GM23248 (cell line): Measurements from ENCODE around the gene ARHGEF28. TPM values are rescaled to one million over a fixed set of nuclear protein-coding genes. Genes with fewer than 3 reads are reported as not detected.

Experiments used
- DNase-seq: peaks from one replicate; pipeline ENCODE4 v3.0.0-alpha.2; 2015
- H2AFZ ChIP-seq: fragments of 200-600 bp; sonication (generic); 2 replicates; pipeline ENCODE4 v1.6.1; 2016; ENCODE audit warnings: antibody characterized with exemption
- H3F3A ChIP-seq: fragments of 200-600 bp; sonication (generic); 2 replicates; pipeline ENCODE4 v1.6.1; 2016; ENCODE audit warnings: mild to moderate bottlenecking, antibody characterized with exemption, mixed run types; ENCODE audit not compliant: insufficient read depth
- H3K27ac ChIP-seq: fragments of 200-600 bp; sonication (generic); 2 replicates; pipeline ENCODE4 v1.5.1; 2016; ENCODE audit warnings: mild to moderate bottlenecking
- H3K27me3 ChIP-seq: fragments of 200-600 bp; sonication (generic); replicated peaks from 2 replicates; pipeline ENCODE4 v1.6.1; 2016; ENCODE audit warnings: mild to moderate bottlenecking; ENCODE audit not compliant: insufficient read depth
- H3K36me3 ChIP-seq: fragments of 200-600 bp; sonication (generic); 2 replicates; pipeline ENCODE4 v1.6.1; 2016; ENCODE audit warnings: low read depth, mild to moderate bottlenecking
- H3K4me1 ChIP-seq: fragments of 200-600 bp; sonication (generic); 2 replicates; pipeline ENCODE4 v1.6.1; 2016; ENCODE audit warnings: mild to moderate bottlenecking; ENCODE audit not compliant: insufficient read depth
- H3K4me2 ChIP-seq: fragments of 200-600 bp; sonication (generic); one replicate; pipeline ENCODE4 v1.6.1; 2016; ENCODE audit warnings: mild to moderate bottlenecking; ENCODE audit not compliant: unreplicated experiment
- H3K4me3 ChIP-seq: fragments of 200-600 bp; sonication (generic); 2 replicates; pipeline ENCODE4 v1.5.1; 2016; ENCODE audit warnings: mild to moderate bottlenecking
- H3K79me2 ChIP-seq: fragments of 200-600 bp; sonication (generic); 2 replicates; pipeline ENCODE4 v1.6.1; 2016; ENCODE audit warnings: mild to moderate bottlenecking; ENCODE audit not compliant: insufficient read depth
- H3K9ac ChIP-seq: fragments of 200-600 bp; sonication (generic); 2 replicates; pipeline ENCODE4 v1.6.1; 2016; ENCODE audit warnings: mild to moderate bottlenecking
- H3K9me2 ChIP-seq: fragments of 200-600 bp; sonication (generic); 2 replicates; pipeline ENCODE4 v1.6.1; 2016; ENCODE audit warnings: mixed run types, mild to moderate bottlenecking, moderate library complexity; ENCODE audit not compliant: insufficient read depth
- H3K9me3 ChIP-seq: fragments of 200-600 bp; sonication (generic); one replicate; pipeline ENCODE4 v1.6.1; 2017; ENCODE audit warnings: low read depth
- H4K20me1 ChIP-seq: fragments of 200-600 bp; sonication (generic); 2 replicates; pipeline ENCODE4 v1.6.0; 2016; ENCODE audit not compliant: insufficient read depth
- EZH2 ChIP-seq: fragments of 200-600 bp; sonication (generic); IDR thresholded peaks from 2 replicates; pipeline ENCODE4 v1.6.1; 2018; ENCODE audit warnings: antibody characterized with exemption, mild to moderate bottlenecking; ENCODE audit not compliant: insufficient read depth, poor library complexity, severe bottlenecking
- EZH2phosphoT487 ChIP-seq: fragments of 200-600 bp; sonication (generic); IDR thresholded peaks from 2 replicates; pipeline ENCODE4 v1.6.1; 2018; ENCODE audit warnings: antibody characterized with exemption, moderate library complexity, mild to moderate bottlenecking, low read depth; ENCODE audit not compliant: insufficient read depth
- WGBS, 2 experiments: methylation state at CpG; one replicate each; pipeline ENCODE4 v1.1.6; 2015 to 2017; ENCODE audit warnings: low lambda C conversion rate in 2 of 2, low coverage in 1 of 2; ENCODE audit errors: missing lambda C conversion rate in 2 of 2; 5-methylcytosine and 5-hydroxymethylcytosine counted together
- in situ Hi-C: fragments of 300-500 bp; cut with MboI; formaldehyde crosslinking; loops from 2 replicates; pipeline ENCODE4 v1.15.0; 2020
- polyA plus RNA-seq: library from polyadenylated mRNA; unstranded; fragments of >200 nt; fragmentation: Nextera tagmentation; extraction: Ambion mirVana; gene quantifications from 2 replicates; pipeline ENCODE4 v1.2.1, GENCODE V29; 2016
- total RNA-seq: library from RNA; depleted of rRNA; stranded (reverse); fragments of >200 nt; shearing (Covaris generic); gene quantifications from 2 replicates; pipeline ENCODE4 v1.2.3, GENCODE V29; 2014

Gene ARHGEF28
- total and polyA plus RNA-seq, 2 experiments from 2014 or later = 5.0 to 9.6 TPM

GRCh38 chr5:73640861-73641320 is 14.9 kb downstream of the ARHGEF28 start:
- H3K9me2 ChIP-seq = no peaks in the 10 kb centered on the region
- in situ Hi-C loops = no loop called here
- H3K36me3 ChIP-seq = no peaks in the 10 kb centered on the region
- H3K27ac ChIP-seq = no peak overlapping the region
- no peaks in the 10 kb centered on the region for H3K9me3 ChIP-seq
- WGBS, 2 experiments = 5 to 13% methylated on average over 1 of the region's 1 CpG
- H3K4me1 ChIP-seq = peaks cover 38% of the 10 kb centered on the region
- no peak for TF ChIP-seq EZH2
- TF ChIP-seq EZH2phosphoT487 = no peak
- H3K27me3 ChIP-seq = no peaks in the 10 kb centered on the region
- no peak overlapping the region for H3K4me2 ChIP-seq
- peak overlapping the region; percentile 44 for H2AFZ ChIP-seq
- peaks cover 80% of the 10 kb centered on the region for H3K79me2 ChIP-seq
- no peak overlapping the region for H3K4me3 ChIP-seq
- H3K9ac ChIP-seq = no peak overlapping the region
- H4K20me1 ChIP-seq = no peaks in the 10 kb centered on the region
- H3F3A ChIP-seq = peaks cover 8% of the 10 kb centered on the region
- peak; percentile 31 for DNase-seq

GRCh38 chr5:73641811-73642210 is 15.8 kb downstream of the ARHGEF28 start:
- in situ Hi-C loops = no loop called here
- no peaks in the 10 kb centered on the region for H4K20me1 ChIP-seq
- peaks cover 38% of the 10 kb centered on the region for H3K4me1 ChIP-seq
- no peak overlapping the region for H3K27ac ChIP-seq
- peaks cover 8% of the 10 kb centered on the region for H3F3A ChIP-seq
- no peaks in the 10 kb centered on the region for H3K9me3 ChIP-seq
- no peak overlapping the region for H2AFZ ChIP-seq
- no peaks in the 10 kb centered on the region for H3K27me3 ChIP-seq
- H3K9ac ChIP-seq = no peak overlapping the region
- DNase-seq = no peak
- no peaks in the 10 kb centered on the region for H3K36me3 ChIP-seq
- H3K4me3 ChIP-seq = no peak overlapping the region
- TF ChIP-seq EZH2 (no peak), EZH2phosphoT487 (no peak)
- no peaks in the 10 kb centered on the region for H3K9me2 ChIP-seq
- H3K4me2 ChIP-seq = no peak overlapping the region
- 88 to 91% methylated on average over 5 of the region's 5 CpGs for WGBS, 2 experiments
- H3K79me2 ChIP-seq = peaks cover 80% of the 10 kb centered on the region

GRCh38 chr5:73642344-73642743 is 16.3 kb downstream of the ARHGEF28 start:
- H3K27me3 ChIP-seq = no peaks in the 10 kb centered on the region
- TF ChIP-seq EZH2phosphoT487 (no peak), EZH2 (no peak)
- in situ Hi-C loops = no loop called here
- H3K4me1 ChIP-seq = peaks cover 38% of the 10 kb centered on the region
- no peak overlapping the region for H3K27ac ChIP-seq
- no peak overlapping the region for H3K9ac ChIP-seq
- peaks cover 8% of the 10 kb centered on the region for H3F3A ChIP-seq
- no peak overlapping the region for H3K4me3 ChIP-seq
- no peaks in the 10 kb centered on the region for H3K9me3 ChIP-seq
- no peaks in the 10 kb centered on the region for H3K36me3 ChIP-seq
- no peak overlapping the region for H3K4me2 ChIP-seq
- H4K20me1 ChIP-seq = no peaks in the 10 kb centered on the region
- no peak for DNase-seq
- H2AFZ ChIP-seq = no peak overlapping the region
- whole genome bisulfite sequencing, 2 experiments = 85 to 88% methylated on average over 4 of the region's 4 CpGs
- H3K79me2 ChIP-seq = peaks cover 81% of the 10 kb centered on the region
- H3K9me2 ChIP-seq = no peaks in the 10 kb centered on the region

GRCh38 chr5:73644385-73644963 is 18.5 kb downstream of the ARHGEF28 start:
- Histone ChIP-seq H3K27ac (no peak overlapping the region), H2AFZ (no peak overlapping the region), H3K4me3 (no peak overlapping the region), H3F3A (no peaks in the 10 kb centered on the region), H3K4me2 (no peak overlapping the region), H3K27me3 (no peaks in the 10 kb centered on the region), H4K20me1 (no peaks in the 10 kb centered on the region), H3K9me3 (no peaks in the 10 kb centered on the region), H3K4me1 (peaks cover 17% of the 10 kb centered on the region), H3K9ac (no peak overlapping the region), H3K79me2 (peaks cover 89% of the 10 kb centered on the region), H3K9me2 (no peaks in the 10 kb centered on the region), H3K36me3 (no peaks in the 10 kb centered on the region)
- no peak for DNase-seq
- no peak for TF ChIP-seq EZH2phosphoT487
- TF ChIP-seq EZH2 = no peak
- 84 to 90% methylated on average over 3 of the region's 3 CpGs for WGBS, 2 experiments
- in situ Hi-C loops = no loop called here

GRCh38 chr5:73647721-73648120 is 21.7 kb downstream of the ARHGEF28 start:
- Histone ChIP-seq H3F3A (no peaks in the 10 kb centered on the region), H3K4me2 (no peak overlapping the region), H3K4me1 (no peaks in the 10 kb centered on the region), H2AFZ (no peak overlapping the region), H3K4me3 (no peak overlapping the region), H3K27ac (no peak overlapping the region), H3K9me2 (no peaks in the 10 kb centered on the region), H3K9ac (no peak overlapping the region), H4K20me1 (no peaks in the 10 kb centered on the region), H3K9me3 (no peaks in the 10 kb centered on the region), H3K27me3 (no peaks in the 10 kb centered on the region), H3K36me3 (no peaks in the 10 kb centered on the region), H3K79me2 (peaks cover 72% of the 10 kb centered on the region)
- in situ Hi-C loops = no loop called here
- TF ChIP-seq EZH2phosphoT487 = no peak
- no peak for TF ChIP-seq EZH2
- no peak for DNase-seq
